ENCODE measurements around the gene DPP9. TPM values are rescaled to one million over a fixed set of nuclear protein-coding genes. Genes with fewer than 3 reads are reported as not detected.

Gene DPP9
- total RNA-seq, 2 donors from 2014 or later = 41.8 to 43.0 TPM

GRCh38 chr19:4744451-4745174, 21.0 kb upstream of the DPP9 start:
- ATAC-seq = peak; percentile 84 to 98
- DNase-seq = peak; percentile 54
- intact Hi-C loops (cut with DNase I) = no loop called here

- intact Hi-C loops (cut with DNase I) = no loop called here
- DNase-seq = no peak
- ATAC-seq = no peak
These were observed 19.3 kb upstream of the DPP9 start for GRCh38 chr19:4742723-4743646.

GRCh38 chr19:4740092-4740491, 16.4 kb upstream of the DPP9 start:
- ATAC-seq (no peak), DNase-seq (no peak)
- intact Hi-C loops (cut with DNase I) = no loop called here

- ATAC-seq = no peak
- intact Hi-C loops (cut with DNase I) = no loop called here
- no peak for DNase-seq
These were observed 15.1 kb upstream of the DPP9 start for GRCh38 chr19:4738734-4739133.

GRCh38 chr19:4737955-4738600, 14.4 kb upstream of the DPP9 start:
- DNase-seq (no peak), ATAC-seq (no peak)
- intact Hi-C loops (cut with DNase I) = no loop called here

- intact Hi-C loops (cut with DNase I) = loop anchor here in 1 of 2 donors (5.0 kb wide), 1 partner anchor 68 kb away; no protein-coding TSS in a partner anchor
- ATAC-seq = no peak
- DNase-seq = no peak
These were observed 10.2 kb upstream of the DPP9 start for GRCh38 chr19:4733755-4734345.

DNA sequence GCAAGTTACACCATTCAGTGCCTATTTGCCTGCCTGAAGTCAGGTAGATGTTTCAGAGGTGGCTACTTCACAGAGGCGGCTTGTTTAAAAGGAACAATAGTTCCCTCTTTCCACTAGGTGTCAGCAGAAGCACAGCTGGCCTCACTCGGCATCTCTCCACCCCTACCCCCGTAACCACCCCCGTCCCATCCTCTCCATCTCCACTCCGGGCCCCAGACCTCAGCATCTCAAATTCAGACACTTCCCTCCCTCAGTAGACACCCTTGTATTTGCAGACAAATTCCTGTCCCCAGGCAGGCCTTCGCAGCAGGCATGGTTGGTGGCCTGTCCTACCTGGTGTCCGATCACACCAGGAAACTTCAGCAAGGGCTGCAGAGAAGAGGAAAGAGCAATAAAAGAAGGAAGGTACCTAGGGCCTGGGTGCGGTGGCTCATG, 9.1 kb upstream of the DPP9 start:
- ATAC-seq = peak; percentile 88 to 90
- intact Hi-C loops (cut with DNase I) = loop anchor here (1.0 to 5.0 kb wide), 2 partner anchors 70 to 72 kb away; no protein-coding TSS in a partner anchor
- no peak for DNase-seq

DNA sequence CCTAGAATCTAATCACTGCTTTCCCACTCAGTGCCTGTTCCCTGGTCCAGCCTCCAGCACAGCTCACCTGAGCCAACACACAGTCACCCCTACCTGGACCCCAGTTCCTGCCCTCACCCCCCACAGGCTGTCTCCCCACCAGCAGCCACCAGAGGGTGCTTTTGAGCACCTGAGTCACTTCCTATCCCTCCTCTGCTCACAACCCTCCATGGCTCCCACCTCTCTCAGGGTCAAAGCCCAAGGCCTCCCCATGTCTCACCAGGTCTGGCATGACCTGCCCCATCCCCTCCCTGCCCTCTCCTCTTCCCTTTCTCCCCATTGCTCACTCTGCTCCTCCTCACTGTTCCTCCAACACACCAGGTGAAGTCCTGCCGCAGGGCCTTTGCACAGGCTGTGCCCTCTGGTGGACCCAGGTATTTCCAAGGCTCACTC, 7.1 kb upstream of the DPP9 start:
- ATAC-seq = peak in 1 of 2 donors; percentile 52
- intact Hi-C loops (cut with DNase I) = loop anchor here in 1 of 2 donors (5.0 kb wide), 1 partner anchor 72 kb away; no protein-coding TSS in a partner anchor
- DNase-seq = no peak

DNA sequence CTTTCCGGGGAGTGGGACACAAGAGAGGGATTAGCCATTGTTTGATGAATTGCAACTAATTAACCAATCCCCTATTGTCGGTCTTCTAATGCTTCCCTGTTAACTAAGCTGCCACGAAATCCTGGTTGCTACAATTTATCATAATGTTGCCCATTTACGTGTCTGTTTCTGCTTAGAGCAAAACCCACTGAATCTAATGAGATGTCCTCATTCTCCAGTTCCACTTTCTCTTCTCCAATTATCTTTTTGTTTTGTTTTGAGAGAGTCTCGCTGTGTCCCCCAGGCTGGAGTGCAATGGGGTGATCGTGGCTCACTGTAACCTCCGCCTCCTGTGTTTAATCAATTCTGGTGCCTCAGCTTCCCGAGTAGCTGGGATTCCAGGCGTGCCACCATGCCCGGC, 5.2 kb upstream of the DPP9 start:
- no peak for ATAC-seq
- intact Hi-C loops (cut with DNase I) = no loop called here
- no peak for DNase-seq

DNA sequence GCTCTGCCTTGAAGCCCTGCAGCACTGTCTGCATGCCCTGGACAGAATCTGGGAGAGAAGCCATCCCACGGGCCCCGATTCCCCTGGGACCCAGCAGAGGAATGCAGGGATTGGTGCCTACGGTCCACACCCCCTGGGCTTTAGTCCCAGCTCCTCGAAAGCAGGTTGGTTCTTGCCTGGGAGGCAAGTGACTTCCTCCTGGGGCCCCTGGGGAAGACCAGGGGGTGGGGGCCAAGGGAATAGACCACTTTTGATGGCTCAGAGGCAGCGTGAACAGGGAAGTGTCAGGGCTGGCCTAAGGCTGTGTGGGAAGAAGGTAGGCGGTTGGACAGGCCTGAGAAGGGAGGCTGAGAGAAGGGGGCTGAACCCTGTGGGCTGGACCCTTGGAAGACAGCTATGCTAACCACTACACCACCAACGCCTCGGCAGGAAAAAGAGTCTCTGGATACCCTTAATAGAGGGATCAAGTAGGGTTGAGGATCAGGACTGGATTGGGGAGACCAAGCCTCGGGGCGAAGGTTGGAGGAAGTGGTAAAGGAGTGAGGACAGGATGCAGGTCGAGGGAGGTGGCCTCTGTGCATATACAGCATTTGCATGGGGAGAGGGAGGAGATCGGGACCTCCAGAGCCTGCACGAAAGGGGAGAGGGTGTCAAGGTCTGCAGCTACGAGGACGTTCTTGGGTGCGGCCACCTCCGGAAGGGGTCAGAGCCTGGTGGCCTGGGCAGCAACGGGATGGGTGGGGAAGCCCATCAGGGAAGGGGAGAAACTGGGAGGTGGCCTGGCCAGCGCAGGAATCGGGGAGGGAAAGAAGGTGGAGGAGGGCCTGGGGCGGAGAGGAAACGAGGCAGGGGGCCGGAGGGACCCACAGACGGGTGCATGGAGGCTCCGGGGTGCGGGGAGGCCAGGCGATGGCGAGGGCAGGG, 709 bp downstream of the DPP9 start:
- intact Hi-C loops (cut with DNase I) = no loop called here
- no peak for DNase-seq
- peak in 1 of 2 donors; percentile 3 for ATAC-seq

- intact Hi-C loops (cut with DNase I) = no loop called here
- ATAC-seq (no peak), DNase-seq (no peak)
These were observed 2.4 kb downstream of the DPP9 start for GRCh38 chr19:4721196-4721595.

DNA sequence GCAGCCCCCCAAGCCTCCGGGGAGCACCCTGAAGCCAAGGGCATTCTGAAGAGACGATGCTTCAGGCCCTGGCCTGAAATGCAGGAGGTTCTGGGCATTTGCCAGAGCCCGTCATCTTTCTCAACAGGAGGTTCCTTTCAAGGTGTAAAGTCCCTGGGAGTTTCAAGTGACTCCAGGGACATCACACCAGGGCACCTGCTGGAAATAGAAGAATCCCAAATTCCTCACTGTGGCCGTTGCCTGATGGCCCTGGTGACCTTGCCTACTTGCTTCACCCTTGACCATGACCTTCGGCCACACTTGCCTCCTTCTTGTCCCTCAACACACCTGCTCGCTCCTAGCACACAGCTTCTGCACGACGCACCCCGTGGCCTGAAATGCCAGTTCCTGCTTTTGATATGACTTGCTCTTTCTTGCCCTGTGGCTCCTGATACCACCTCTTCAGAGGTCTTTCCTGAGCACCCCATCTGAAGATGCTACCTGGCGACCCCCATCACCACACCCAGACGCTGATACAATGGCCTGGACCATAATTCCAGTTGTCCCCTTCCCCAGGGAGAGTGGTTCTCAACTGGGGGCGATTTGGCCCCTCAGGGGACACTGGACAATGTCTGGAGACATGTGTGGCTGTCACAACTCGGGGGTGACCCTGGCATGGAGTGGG, 3.5 kb downstream of the DPP9 start:
- ATAC-seq (no peak), DNase-seq (no peak)
- intact Hi-C loops (cut with DNase I) = no loop called here

GRCh38 chr19:4719499-4719866, 4.2 kb downstream of the DPP9 start:
- no peak for DNase-seq

DNA sequence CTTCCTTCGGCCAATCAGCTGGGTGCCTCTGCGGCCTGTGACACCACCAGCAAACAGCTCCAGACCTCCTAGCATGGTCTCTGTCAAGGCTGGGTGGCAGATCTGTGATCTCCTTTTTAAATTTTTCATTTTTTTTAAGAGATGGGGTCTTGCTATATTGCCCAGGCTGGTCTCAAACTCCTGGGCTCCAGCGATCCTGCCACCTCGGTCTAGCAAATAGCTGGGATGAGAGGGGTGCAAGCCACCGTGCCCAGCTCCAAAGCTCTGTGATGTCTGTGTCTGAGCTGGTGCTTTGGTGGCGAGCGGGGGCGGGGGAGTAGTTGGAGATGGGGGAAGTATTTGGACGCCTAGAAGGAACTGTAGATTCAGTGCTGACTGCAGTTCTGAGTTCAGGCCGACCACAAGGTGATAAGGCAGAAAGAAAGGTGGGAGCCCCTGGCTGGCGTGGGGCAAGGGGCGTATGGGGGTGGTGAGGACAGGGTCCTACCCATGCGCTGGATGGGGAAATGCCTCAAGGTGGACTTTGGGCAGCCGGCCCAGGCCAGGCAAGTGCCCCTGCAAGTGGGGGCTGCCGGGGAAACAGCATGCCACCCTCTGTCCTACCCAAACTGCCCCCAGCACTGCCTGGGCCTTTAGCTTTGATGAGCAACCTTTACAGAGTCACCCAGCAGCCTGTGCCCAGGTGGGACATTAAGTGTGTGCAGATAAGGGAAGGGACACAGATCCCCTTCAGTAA, 5.5 kb downstream of the DPP9 start:
- intact Hi-C loops (cut with DNase I) = no loop called here
- ATAC-seq (no peak), DNase-seq (no peak)

More at GRCh38 chr19:4719499-4719866, 4.2 kb downstream of the DPP9 start:
- ATAC-seq = no peak
- intact Hi-C loops (cut with DNase I) = no loop called here

DNA sequence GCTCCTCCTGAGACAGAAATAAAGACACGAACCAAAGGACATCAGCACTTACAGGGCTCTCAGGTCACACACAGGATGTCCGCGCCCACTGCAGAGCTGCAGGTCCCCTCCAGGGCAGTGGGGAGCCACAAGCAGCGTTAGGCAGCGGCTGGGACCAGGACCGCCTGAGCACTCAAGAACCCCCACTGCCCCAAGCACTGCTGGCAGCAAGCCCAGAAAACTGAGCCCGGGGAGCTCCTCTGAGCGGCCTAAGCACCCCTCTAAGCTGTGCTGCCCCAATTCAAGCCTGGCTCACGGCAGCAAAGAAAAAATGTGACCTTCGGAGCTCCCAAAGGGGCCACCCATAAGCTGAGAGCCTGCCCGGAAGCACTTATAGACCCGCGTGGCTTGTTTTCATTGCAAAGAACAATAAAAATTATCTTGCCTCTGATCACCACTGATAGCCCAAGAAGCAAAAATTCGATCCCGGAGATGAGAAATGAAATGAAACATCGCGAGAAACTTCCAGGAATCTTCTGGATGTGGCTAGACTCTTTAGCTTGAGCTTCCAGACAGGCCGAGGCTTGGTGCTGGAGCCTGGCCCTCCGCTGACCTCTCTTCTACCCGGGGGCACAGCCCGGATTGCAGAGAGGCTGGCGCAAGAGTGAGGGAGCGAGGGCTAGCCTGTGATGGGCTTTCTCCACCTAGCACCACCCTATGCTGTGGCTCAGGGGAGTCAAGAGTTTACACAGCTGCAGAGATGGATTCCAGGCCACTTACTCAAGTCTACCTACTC, 6.3 kb downstream of the DPP9 start:
- ATAC-seq (no peak), DNase-seq (no peak)
- intact Hi-C loops (cut with DNase I) = no loop called here

- ATAC-seq (peak; percentile 9 to 14), DNase-seq (peak; percentile 56)
- intact Hi-C loops (cut with DNase I) = no loop called here
These were observed 8.0 kb downstream of the DPP9 start for GRCh38 chr19:4715529-4716221.

Data from left cardiac atrium (tissue), 4 donors.